Mucosa of rectum (tissue), 2 donors: ENCODE results near the gene CFAP221.

Experiments
- H3K27ac ChIP-seq, 2 donors: one replicate each; pipeline ENCODE4 v1.7.0; 2013; ENCODE audit warnings: inconsistent platforms in 2 of 2, low read depth in 2 of 2, low read length in 2 of 2
- H3K27me3 ChIP-seq, 2 donors: one replicate each; pipeline ENCODE4 v1.7.0; 2013; ENCODE audit warnings: low read length in 2 of 2; ENCODE audit not compliant: control insufficient read depth in 2 of 2, insufficient read depth in 2 of 2
- H3K36me3 ChIP-seq, 2 donors: one replicate each; pipeline ENCODE4 v1.7.0; 2013; ENCODE audit warnings: low read length in 2 of 2; ENCODE audit not compliant: control insufficient read depth in 2 of 2, insufficient read depth in 2 of 2
- H3K4me1 ChIP-seq, 2 donors: one replicate each; pipeline ENCODE4 v1.7.0; 2013; ENCODE audit warnings: low read length in 2 of 2, mild to moderate bottlenecking in 1 of 2; ENCODE audit not compliant: control insufficient read depth in 2 of 2, insufficient read depth in 2 of 2
- H3K4me3 ChIP-seq, 2 donors: one replicate each; pipeline ENCODE4 v1.7.0; 2013; ENCODE audit warnings: low read length in 2 of 2
- H3K9ac ChIP-seq, 2 donors: one replicate each; pipeline ENCODE4 v1.7.0; 2013; ENCODE audit warnings: low read length in 2 of 2, low read depth in 1 of 2, mild to moderate bottlenecking in 1 of 2
- H3K9me3 ChIP-seq, 2 donors: one replicate each; pipeline ENCODE4 v1.7.0; 2013; ENCODE audit warnings: low read length in 2 of 2; ENCODE audit not compliant: control insufficient read depth in 2 of 2
- donor health status: healthy.
- donor health status: Normal muscosa, but diverticular disease.

Gene CFAP221

DNA sequence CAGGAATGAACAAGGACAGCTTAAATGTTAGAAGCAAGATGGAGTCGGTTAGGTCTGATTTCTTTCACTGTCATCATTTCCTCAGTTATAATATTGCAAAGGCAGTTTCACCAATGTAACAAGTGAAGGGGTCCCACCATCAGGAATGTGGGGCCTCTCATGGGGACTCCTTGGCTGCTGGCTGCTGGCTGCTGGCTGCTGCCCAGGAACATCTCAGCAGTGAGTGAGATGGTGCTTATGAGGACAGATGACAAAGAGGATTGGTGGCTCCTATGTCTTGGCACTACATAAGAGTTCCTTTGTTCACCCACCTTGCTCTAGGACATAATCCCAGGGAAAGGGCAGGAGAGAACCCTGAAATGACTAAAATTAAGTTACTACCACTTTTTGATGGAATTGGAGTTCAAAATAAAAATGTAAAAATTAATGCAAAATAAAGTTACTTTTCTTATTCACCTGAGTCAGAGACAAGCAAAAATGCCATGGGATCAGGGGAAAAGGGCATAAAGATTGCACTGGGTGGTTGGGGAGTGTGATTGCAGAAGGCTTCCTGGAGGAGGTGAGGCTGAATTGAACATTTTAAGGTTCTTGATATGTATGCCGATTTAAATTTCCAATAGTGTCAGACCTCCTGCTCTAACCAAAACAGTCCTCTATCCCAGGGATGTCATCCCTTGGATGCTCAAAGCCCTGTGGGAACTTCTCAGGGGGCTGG lies 158.1 kb downstream of the CFAP221 start:
- peaks cover 0 to 2% of the 10 kb centered on the region in 2 donors for H3K36me3 ChIP-seq
- no peak overlapping the region for H3K9ac ChIP-seq
- no peaks in the 10 kb centered on the region for H3K9me3 ChIP-seq
- H3K27ac ChIP-seq: no peak overlapping the region
- H3K27me3 ChIP-seq: no peaks in the 10 kb centered on the region
- H3K4me3 ChIP-seq: no peak overlapping the region
- H3K4me1 ChIP-seq: no peaks in the 10 kb centered on the region

DNA sequence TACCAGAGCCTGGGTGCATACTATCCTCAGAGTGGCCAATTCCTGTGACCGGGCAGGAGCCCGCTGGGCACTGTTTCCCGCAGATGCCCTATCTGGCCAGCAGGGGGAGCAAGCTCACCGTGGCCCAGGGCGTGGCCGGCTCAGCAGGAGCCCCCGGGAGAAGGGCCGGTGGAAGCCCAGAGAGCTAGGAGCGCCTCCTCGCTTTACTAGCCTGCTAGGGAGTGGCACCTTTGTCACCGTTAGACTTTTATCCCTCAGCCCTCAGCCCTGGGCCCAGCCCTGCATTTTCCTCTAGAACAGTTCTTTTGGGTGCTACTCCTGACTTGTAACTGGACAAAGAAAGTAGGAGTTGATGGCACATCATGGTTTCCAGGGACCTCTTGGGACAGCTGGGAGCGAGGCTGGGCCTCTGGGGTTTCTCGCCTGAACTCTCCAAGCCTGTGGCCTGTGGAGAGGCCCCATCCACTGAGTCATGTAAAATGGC lies 158.7 kb downstream of the CFAP221 start:
- Histone ChIP-seq H3K4me3 (no peak overlapping the region), H3K4me1 (no peaks in the 10 kb centered on the region)

DNA sequence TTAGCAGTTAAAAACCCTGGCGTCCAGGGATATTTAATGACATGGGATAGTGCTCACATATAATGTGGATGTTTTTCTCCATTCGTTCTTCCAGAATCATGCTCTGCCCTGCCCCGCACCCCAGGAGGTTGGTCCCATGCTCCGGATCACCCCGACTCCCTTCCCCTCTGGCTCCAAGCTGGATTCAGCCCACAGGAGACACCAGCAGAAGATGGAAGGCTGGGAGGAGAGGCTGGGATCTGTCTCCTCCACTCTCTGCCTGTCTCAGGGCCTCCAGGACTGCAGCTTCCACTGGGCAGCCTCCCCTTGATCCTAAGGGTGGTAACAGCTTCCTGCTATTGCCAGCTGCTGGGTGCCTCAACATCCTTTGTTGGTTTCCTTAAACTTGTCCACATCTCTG lies 159.3 kb downstream of the CFAP221 start:
- Histone ChIP-seq H3K9me3 (no peaks in the 10 kb centered on the region), H3K27ac (no peak overlapping the region), H3K27me3 (no peaks in the 10 kb centered on the region), H3K4me3 (no peak overlapping the region), H3K36me3 (no peaks in the 10 kb centered on the region), H3K4me1 (no peaks in the 10 kb centered on the region), H3K9ac (no peak overlapping the region)

More for the DNA sequence above, 158.7 kb downstream of the CFAP221 start:
- H3K27ac ChIP-seq: no peak overlapping the region
- H3K9ac ChIP-seq: no peak overlapping the region
- H3K36me3 ChIP-seq: no peaks in the 10 kb centered on the region
- H3K9me3 ChIP-seq: no peaks in the 10 kb centered on the region
- H3K27me3 ChIP-seq: no peaks in the 10 kb centered on the region

- H3K36me3 ChIP-seq: no peaks in the 10 kb centered on the region
- no peaks in the 10 kb centered on the region for H3K4me1 ChIP-seq
- no peak overlapping the region for H3K4me3 ChIP-seq
- no peaks in the 10 kb centered on the region for H3K9me3 ChIP-seq
- H3K9ac ChIP-seq: no peak overlapping the region
- H3K27ac ChIP-seq: no peak overlapping the region
- H3K27me3 ChIP-seq: no peaks in the 10 kb centered on the region
Measured at GRCh38 chr2:119704670-119705120, 160.4 kb downstream of the CFAP221 start.

DNA sequence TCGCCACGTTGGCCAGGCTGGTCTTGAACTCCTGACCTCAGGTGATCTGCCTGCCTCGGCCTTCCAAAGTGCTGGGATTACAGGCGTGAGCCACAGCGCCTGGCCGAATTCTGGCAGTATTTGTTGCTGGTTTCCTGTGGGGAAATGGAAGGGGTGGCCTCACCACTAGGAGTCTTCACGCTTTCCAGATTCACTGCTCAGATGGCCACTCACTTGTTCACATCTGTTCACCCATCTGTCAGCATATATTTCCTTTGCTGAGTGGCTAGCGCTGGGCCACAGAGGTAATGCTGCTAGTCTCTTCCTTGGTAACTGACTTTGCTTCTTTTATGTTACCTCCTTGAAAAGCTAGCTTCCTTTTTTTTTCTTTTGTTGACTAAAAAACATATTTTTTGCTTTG lies 162.0 kb downstream of the CFAP221 start:
- H3K27ac ChIP-seq: no peak overlapping the region
- H3K9ac ChIP-seq: no peak overlapping the region
- H3K4me3 ChIP-seq: no peak overlapping the region
- no peaks in the 10 kb centered on the region for H3K9me3 ChIP-seq
- no peaks in the 10 kb centered on the region for H3K27me3 ChIP-seq
- no peaks in the 10 kb centered on the region for H3K4me1 ChIP-seq
- no peaks in the 10 kb centered on the region for H3K36me3 ChIP-seq
